Ecto neural progenitor cell (in vitro differentiated cells): Measurements from ENCODE around the gene AVPI1.
A peak's percentile ranks its signal among the peaks of the same experiment; 100 is the strongest.

Source experiments
- DNase-seq: peaks from one replicate; pipeline ENCODE4 v3.0.0-alpha.2; 2018; ENCODE audit warnings: low spot score

The AVPI1 gene, protein sequence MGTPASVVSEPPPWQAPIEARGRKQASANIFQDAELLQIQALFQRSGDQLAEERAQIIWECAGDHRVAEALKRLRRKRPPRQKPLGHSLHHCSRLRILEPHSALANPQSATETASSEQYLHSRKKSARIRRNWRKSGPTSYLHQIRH

DNA sequence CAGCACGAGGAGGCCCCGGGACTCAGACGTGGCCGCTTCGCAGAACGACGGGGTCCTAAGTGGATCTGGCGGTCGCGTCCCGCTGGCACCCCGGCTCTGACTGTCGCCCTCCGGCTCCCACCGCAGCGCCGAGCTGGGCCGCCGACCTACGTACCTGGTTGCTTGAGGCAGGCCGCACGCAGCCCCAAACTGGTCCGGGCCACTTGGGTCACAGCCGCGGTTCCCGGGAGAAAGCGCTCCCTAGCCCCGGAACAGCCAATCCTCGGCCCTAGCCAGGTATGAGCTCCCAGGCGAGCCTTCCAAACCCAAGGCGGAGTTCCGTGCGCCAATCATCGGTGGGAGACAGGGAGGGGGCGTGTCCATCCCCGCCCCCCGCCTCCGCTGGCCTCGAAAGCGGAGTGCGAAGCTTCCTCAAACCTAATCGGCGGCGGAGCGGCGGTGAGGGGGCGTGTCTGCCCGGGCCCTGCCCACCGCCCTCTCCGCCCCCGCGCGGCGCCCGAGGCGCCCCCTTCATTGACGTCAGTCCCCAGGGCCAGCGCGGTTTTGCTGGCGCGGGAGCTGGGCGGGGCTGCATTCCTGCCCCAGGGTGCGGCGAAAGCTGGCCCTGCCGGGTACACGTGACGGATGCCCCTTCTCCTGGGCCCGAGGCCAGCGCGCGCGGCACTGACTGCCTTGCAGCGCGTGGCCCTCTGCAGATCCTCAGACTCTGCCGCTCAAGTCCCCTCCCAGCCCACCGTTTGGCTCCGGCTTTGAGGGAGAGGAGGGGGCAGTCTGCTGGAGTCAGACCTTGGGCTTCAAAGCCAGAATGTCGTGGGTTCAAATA, at the start of gene AVPI1:
TSS of gene AVPI1 (minus strand) at position 280 of the 823 bp plus-strand sequence. CDS start 7,336 bp downstream, outside the sequence.
- DNase-seq, result peak; percentile 99

DNA sequence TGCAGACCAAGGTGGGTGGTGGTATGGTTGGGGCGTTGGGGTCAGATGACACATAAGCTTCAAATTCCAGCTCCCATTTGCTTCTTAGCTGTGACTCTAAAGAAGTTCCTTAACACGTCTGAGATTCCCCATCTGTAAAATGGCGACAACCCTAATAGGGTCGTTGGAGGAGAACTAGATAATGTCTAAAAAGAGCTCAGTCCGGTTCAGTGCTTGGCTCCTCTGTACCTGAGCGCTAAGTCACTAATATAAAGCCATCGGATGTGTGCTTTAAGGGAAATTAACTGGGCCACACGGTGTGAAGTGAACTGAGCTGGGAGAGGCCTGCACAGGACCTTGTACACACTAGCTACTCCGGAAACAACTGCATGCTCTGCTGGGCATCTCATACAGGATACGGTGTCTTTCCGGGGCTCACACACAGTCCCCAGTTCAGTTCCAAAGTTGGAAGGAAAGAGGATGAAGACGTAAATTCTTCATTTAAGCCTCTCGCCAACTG, 49.4 kb upstream of the AVPI1 start:
- no peak for DNase-seq

DNA sequence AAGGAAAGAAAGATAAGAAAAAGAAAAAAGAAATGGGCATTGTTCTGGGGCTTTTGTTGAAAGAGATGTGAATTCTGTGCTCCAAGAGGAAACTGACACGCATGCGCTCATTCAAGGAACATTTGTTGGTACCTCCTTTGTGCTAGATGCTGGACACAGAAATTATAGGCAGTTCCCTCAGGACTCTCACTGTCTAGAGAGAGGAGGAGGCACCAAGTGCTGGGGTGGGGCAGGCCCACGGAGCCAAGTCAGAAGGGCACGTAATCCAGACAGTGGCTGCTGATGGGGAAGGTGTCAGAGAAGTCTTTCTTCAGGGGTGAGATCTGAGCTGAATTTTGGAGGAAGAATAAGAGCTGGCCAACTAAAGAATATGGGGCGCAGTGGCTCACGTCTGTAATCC, 47.0 kb upstream of the AVPI1 start:
- DNase-seq, result no peak

DNA sequence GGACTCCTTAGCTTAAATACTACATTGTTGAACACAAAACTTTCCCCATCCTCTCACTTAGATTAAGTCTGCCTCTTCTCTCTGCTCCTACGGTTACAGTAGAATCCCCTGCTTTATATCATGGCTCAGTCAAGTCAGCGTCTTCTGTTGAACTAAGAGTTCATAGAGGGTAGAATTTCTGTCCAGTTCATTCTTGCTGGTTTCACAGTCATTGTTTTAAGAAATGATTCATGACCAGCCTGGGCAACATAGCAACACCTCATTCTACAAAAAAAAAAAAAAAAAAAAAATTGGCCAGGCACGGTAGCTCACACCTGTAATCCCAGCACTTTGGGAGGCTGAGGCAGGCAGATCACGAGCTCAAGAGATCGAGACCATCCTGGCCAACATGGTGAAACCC, 46.2 kb upstream of the AVPI1 start:
- no peak for DNase-seq

DNA sequence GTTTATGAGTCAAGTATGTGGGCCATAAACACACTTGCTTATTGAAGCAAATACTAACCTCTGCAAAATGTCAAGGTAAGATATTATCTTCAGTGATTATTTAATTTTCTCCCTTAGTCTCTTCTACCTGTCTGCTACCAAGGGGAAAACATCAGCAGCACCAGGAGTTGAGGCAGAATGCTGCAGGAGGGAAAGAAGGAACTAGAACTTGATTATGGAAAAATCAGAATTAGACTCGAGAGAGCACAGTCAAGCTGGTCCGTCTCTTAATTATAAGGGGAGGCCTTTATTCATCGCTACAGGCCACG, 45.0 kb upstream of the AVPI1 start:
- no peak for DNase-seq

DNA sequence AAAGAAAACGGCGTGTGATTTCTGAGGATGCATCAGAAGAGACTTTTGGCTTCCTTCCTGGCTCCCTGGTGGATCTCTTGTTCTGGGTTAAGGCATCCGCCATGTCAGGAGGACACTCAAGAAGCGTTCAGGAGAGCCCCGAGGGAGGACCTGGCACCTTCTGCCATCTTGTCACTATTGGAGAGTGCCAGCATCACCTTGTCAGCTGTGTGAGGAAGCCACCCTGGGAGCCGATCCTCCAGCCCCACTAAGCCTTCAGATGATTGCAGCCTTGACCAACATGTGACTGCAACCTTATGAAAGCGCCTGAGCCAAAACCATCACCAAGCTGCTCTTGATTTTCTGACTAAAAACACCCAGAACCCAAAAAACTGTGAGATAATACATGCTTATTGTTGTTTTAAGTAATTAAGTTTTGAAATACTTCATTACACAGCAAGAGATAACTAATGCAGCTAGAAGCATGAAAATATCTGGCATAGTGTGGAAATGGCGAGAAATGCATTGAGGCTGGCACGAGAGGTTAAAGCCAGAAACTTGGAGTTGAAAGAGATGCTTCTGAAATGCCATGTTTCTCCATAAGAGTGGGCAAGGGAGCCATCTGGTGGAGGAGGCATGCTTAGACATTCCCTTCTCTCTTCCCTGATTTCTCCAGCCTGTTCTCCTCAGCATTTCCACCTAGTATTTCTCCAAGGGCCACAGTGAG, 44.5 kb upstream of the AVPI1 start:
- peak; percentile 63 for DNase-seq

DNA sequence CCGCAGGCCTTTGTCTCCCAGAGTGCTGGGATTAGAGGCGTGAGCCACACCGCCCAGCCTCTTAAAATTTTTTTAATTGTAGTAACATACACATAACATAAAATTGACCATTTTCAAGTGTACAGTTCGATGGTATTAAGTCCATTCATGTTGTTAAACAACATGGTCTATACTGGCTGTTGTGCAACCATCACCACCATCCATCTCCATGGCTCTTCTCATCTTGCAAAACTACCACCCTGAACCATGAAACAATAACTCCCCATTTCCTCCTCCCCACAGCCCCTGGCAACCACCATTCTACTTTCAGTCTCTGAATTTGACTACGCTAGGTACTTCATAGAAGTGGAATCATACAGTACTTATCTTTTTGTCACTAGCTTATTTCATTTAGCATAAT, 42.0 kb upstream of the AVPI1 start:
- DNase-seq, result no peak

DNA sequence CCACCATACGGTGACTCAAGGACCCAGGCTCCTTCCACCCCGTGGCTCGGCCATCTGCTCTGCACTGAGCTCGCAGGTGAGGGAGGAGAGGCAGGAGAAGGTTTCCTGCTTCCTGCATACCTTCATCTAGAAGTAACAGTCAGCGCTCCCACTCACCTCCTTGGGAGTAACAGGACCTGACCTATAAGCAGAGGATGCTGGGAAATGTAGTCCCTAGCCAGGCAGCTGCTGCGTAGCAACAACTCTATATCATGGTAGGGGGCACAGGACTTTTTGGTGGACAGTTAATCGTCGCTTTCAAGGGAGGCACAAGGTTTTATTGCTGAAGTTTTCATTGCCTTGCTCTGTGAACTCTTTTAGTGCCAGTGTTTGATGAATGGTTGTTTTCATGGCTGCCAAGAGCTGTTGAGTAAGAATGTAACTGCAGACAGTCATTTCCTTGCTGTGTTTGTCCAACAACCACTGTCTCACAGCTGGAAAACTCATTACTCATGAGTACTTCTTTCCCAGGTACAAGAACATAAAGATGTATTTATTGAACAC, 39.7 kb upstream of the AVPI1 start:
- no peak for DNase-seq

DNA sequence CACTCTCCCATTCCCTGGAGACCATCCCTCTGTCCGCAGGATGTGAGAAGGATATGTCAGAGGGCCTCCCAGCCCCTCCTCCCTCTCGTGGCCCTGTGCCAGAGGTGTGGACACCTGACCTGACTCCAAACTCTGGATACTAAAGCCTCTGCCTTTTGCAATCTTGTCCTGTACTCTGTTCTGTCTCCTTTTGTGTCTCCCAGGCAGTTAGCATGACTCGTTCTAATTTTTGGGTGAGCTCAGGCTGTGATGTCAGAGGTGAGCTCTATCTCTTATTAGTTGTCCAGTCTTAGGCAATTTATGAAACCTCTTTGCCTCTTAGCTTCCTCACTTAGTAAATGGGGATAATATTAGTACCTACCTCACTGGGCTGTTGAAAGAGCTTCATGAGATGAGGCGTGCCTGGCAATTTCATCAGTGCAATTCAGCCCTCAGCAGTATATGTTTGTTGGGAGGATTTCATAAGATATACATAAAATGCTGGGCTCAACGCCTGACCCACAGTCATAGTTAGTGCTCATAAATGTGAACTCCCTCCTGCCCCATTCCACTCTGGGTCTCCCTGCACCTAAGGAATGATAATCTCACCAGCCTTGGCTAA, 37.4 kb upstream of the AVPI1 start:
- no peak for DNase-seq

DNA sequence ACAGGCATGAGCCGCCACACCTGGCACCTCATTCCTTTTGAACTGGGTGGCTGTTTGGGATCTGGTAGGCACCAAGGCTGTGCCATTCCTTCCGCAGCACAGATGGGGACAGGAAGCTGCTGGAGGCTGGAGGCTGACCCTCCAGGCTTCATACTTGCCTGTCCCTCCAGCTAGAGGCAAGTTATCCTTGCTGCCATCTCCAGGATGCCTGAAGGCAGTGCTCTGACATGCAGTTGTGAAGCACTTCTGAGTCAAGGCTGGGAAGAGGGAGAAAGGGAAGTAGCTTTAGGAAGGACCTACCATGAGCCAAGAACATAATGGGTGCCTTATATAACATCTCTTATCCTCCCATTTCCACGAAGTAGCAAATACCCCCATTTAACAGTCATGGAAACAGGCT, 36.0 kb upstream of the AVPI1 start:
- DNase-seq, result no peak

DNA sequence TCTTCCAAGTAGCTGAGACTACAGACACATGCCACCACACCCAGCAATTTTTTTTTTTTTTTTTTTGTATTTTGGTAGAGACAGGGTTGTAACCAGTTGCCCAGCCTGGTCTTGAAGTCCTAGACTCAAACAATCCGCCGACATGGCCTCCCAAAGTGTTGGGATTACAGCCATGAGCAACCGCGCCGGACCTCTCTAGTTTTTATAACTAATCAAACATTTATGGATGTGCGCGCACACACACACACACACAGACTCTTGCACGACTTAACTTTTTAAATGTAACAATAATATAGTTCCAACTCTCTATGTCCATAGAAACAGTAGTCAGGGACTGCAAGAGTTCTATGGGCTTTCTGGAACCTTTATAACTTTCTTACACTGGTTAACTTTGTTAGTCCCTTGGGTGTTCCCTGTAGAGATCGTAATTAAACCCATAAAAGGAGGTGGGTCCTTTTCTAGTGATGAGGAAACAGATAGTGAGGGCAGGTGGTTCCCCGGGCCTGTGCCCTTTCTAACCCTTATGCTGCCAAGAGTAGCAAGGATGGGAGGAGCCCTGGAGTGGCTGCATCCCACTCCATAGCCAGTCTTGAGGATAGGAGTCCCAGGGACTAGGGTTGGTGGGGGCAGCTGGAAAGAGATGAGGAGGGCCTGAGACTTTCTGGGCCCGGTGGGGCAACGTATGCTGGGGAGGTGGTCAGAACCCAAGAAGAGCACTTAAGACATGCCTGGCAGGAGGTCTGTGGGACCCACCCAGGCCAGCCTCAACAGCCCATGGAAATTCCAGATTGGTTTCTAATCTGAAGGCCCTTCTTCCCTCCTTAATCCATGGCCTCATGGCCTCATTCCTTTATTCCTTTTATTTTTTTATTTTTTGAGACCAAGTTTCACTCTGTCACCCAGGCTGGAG, 35.1 kb upstream of the AVPI1 start:
- no peak for DNase-seq

DNA sequence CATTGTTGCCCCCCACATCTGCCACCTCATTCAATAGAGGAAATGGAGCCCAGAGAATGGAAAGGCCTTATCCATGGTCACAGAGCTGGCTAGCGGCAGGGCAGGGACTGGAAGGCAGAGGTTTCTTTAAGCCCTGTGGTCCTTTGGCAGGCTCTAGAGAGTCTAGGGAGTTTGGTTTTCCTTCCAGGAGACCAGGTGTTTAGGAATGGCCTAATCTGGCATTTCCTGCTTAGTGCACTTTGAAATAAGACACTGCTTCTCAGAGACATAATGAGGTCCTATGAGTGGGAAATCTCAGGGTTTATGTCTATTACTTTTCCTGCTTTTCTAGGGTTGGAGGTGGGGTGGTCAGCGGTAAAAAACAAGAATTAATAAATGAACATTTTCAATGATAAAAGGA, 32.6 kb upstream of the AVPI1 start:
- DNase-seq, result no peak

DNA sequence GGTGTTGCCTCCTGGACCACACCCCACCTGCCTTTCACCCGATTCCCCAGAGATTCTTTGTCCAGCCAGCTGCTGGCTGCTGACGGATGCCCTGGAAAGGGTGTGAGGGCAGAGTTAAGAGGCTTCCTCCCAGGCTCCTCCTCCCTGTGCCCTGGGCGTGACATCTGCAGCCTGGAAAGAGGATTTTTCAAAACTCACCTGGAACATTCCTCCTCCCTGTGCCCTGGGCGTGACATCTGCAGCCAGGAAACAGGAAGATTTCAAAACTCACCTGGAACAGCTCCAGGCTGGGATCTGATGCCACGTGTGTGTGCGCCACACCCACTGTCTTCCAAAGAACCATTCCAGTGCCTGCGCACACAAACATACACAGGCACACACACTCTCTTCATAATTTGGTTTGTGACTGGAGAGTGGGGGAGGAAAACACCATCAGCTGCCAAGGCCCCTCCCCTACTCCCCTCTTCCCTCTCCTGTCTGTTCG, 31.7 kb upstream of the AVPI1 start:
- no peak for DNase-seq

DNA sequence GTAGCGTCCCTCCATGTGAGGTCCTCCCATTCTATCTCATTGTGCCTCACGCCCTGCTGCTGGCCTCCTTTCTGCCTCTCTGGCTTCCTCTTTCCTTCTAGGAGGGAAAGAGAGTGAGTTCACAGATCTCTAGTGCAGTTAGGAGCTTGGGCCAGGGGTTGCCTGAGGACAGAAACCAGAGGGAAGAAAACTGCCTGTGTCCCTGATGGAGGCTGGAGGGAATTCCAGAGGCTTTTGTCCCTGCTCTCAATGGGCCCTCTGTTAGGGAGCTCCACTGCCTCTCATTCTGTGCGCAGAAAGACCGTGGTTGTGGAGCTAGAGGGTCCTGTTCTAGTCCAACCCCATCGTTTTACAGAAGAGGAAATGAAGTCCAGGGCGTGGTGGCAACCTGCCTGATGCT, 31.1 kb upstream of the AVPI1 start:
- no peak for DNase-seq

DNA sequence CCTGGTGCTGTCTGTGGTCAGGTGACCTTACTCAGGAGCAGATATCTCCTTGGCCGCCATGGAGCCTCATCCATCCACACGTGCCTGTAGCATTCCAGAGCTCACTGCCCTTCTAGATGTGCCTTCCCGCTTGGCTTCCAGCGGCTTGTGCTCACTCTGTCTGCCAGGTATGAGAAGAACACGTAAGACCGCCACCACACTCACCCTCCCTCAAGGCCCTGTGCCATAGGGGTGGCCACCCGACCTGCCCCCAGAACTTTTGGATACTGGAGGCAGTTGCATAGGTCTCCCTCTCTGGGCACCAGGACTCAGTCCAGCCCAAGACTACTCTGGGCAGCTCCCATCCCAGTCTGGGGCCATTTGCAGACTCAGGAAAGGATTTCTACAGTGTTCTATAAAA, 30.6 kb upstream of the AVPI1 start:
- no peak for DNase-seq

DNA sequence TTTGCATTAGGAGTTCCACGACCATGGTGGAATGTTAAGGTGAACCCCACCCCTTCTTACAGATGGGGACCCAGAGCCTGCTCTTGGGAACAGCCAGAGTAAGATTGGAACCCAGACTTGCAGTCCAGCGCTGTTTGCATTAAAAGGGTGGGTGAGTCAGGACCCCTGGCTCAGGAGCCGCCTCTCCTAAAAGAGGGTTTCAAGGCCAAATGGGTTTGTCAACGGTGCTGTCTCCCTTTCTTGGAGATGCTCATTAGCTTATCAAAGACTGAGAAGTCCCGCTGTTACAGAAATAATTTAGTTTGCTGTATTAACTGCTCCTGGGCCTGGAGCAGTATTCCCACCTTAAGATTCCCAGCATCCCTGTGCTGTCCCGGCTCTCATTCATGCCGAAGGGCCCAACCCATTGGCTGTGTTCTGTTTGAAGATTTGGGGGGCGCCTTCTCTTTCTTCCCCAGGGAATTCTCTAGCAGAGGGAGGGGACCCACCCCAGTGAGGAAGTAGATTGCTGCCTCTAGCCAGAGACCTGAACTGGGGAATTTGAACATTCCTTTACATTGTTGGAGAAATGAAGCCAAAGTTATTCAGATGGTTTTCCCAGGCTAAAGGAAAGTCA, 28.3 kb upstream of the AVPI1 start:
- DNase-seq, result no peak

DNA sequence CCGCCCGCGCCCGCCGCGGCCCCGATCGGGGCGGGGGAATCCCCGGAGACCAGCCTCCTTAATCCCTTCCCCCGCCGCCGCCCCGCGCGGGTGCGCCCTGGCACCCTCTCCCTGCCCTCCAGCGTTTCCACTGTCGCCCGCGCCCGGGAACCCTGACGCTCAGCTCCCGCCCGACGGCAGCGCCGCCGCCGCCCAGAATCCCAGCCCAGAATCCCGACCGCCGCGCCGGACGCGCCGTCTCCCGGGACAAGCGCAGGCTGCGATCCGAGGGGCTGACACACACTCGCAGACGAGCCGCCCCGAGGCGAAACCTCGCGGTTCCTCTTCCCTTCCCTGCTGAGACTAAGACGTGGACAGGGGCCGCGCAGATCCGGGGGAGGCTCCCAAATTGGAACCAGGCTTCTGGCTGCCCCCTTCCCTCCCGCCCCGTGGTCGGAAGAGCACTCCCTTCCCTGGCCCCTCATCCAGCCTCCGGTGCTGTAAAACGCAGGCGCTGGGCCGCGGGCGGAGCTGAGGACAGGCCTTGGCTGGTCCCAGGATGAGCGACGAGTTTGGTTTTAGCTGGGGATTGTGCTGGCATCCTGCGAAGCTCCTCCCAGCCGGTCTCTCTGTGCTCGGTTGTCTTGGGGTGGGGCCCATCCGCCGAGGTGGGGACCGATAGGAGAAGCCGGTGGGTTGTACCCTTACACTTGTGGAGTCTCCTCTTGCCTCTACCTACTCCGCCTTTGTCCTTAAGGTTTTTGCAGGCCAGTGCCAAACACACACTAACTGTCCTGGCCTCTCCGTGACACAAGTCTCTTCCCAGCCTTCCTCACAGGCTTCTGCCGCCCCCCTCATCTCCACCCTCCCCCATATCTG, 27.6 kb upstream of the AVPI1 start:
- peak; percentile 77 for DNase-seq

DNA sequence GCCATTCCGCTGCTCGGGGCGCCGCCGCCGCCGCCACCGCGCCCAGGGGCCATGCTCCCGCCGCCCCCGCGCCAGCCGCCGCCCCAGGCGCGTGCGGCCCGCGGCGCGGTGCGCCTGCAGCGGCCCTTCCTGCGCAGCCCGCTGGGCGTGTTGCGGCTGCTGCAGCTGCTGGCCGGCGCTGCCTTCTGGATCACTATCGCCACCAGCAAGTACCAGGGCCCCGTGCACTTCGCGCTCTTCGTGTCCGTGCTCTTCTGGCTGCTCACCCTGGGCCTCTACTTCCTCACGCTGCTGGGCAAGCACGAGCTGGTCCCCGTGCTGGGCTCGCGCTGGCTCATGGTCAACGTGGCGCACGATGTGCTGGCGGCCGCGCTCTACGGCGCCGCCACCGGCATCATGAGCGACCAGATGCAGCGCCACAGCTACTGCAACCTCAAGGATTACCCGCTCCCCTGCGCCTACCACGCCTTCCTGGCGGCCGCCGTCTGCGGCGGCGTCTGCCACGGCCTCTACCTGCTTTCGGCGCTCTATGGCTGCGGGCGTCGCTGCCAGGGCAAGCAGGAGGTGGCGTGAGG, 26.9 kb upstream of the AVPI1 start:
- DNase-seq, result peak; percentile 87

DNA sequence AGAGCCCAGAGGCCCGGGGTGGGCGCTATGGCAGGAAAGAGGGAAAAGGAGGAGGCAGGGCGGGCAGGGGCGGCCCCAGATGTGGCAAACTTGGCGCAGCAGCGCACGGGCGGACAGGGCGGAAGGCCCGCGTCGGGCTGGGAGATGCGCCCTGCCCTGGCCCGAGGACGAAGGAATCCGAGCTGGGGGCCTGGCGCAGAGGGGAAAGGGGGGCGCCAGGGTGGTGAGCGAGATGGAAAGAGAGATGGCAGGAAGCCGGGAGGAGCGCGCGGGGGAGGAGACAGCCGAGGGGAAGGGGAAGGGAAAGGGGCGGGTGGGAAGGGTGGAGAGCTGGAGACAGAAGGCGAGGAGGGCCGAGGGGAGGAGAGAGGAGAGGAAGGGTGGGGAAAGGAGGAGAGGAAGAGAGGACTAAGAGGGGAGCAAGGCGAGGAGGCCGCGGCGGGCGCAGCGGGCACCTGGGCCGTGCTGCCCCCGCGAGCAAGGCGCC, 26.3 kb upstream of the AVPI1 start, which contains the start of gene MARVELD1:
TSS of gene MARVELD1 (plus strand) at position 392 of the 487 bp plus-strand sequence. CDS start 147 bp downstream, outside the sequence.
- DNase-seq, result peak; percentile 78
